ENCODE measurements around the gene NNT.

NNT gene

DNA sequence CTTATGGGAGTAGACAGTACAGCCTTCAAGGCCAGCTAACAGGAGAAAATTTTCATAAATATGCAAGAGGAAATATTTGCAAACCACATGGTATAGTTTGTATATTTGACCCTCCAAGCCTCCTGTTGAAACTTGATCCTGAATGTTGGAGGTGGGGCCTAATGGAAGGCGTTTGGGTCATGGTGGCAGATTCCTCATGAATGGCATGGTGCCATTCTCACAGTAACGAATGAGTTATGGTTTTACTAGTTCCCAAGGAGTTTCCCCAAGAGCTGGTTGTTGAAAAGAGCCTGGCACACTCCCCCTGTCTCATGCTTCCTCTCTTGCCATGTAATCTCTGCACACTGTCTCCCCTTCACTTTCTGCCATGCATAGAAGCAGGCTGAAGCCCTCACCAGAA is 42.9 kb upstream of the NNT start:
- H3K27me3 ChIP-seq (ENCODE audit: insufficient read depth, low read length, poor library complexity, severe bottlenecking), result no peaks in the 10 kb centered on the region
- no peak overlapping the region for H3K9ac ChIP-seq (ENCODE audit: low read depth, low read length, poor library complexity, severe bottlenecking)
- peaks cover 13% of the 10 kb centered on the region for H3K79me2 ChIP-seq (ENCODE audit: insufficient read depth, low read length)
- no peaks in the 10 kb centered on the region for H3K36me3 ChIP-seq (ENCODE audit: insufficient read depth, low read length)
- H3K9me2 ChIP-seq (replicated peaks; ENCODE audit: low read depth, low read length), result no peaks in the 10 kb centered on the region
- H3K4me2 ChIP-seq (ENCODE audit: low read depth, low read length, poor library complexity, severe bottlenecking), result no peak overlapping the region
- no peak overlapping the region for H3K4me3 ChIP-seq (ENCODE audit: low read length, poor library complexity, severe bottlenecking)
- no peaks in the 10 kb centered on the region for H3K9me3 ChIP-seq (ENCODE audit: insufficient read depth, low read depth, low read length)
- H3K4me1 ChIP-seq (ENCODE audit: insufficient read depth, low read length, poor library complexity, severe bottlenecking), result peaks cover 15% of the 10 kb centered on the region
- peaks cover 5% of the 10 kb centered on the region for H4K20me1 ChIP-seq (ENCODE audit: insufficient read depth, low read length, poor library complexity, severe bottlenecking)
- no peak overlapping the region for H2AFZ ChIP-seq (ENCODE audit: low read length)
- TF ChIP-seq, protein P1, sequence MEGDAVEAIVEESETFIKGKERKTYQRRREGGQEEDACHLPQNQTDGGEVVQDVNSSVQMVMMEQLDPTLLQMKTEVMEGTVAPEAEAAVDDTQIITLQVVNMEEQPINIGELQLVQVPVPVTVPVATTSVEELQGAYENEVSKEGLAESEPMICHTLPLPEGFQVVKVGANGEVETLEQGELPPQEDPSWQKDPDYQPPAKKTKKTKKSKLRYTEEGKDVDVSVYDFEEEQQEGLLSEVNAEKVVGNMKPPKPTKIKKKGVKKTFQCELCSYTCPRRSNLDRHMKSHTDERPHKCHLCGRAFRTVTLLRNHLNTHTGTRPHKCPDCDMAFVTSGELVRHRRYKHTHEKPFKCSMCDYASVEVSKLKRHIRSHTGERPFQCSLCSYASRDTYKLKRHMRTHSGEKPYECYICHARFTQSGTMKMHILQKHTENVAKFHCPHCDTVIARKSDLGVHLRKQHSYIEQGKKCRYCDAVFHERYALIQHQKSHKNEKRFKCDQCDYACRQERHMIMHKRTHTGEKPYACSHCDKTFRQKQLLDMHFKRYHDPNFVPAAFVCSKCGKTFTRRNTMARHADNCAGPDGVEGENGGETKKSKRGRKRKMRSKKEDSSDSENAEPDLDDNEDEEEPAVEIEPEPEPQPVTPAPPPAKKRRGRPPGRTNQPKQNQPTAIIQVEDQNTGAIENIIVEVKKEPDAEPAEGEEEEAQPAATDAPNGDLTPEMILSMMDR (conservative IDR thresholded peaks at IDR 0.05; ENCODE audit: low read length), result no peak
- TF ChIP-seq EZH2phosphoT487 (IDR thresholded peaks at IDR 0.05; ENCODE audit: borderline replicate concordance), result no peak
- H3F3A ChIP-seq (ENCODE audit: low read depth), result no peaks in the 10 kb centered on the region

DNA sequence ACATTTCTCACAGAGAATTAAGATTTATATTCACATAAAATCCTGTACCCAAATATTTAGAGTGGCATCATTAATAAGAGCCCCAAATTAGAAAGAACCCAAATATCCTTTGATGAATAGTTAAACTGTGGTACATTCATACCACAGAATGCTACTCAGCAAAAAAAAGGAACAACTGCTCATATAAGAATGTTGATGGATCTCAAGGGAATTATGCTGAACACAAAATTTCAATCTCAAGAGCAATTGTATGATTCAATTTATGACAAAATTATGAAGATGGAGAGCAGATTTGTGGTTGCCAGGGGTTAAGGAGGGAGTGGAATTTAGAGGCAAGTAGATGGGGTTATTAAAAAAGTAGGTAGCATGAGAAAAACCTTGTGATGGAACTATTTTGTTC is 41.6 kb upstream of the NNT start:
- Histone ChIP-seq H3K4me2 (ENCODE audit: low read depth, low read length, poor library complexity, severe bottlenecking) (no peak overlapping the region), H3K79me2 (ENCODE audit: insufficient read depth, low read length) (peaks cover 1% of the 10 kb centered on the region; the same call in 1 of the 2 replicates), H3K9me3 (ENCODE audit: insufficient read depth, low read depth, low read length) (no peaks in the 10 kb centered on the region), H3K36me3 (ENCODE audit: insufficient read depth, low read length) (no peaks in the 10 kb centered on the region), H3F3A (ENCODE audit: low read depth) (no peaks in the 10 kb centered on the region), H3K4me3 (ENCODE audit: low read length, poor library complexity, severe bottlenecking) (no peak overlapping the region), H3K9ac (ENCODE audit: low read depth, low read length, poor library complexity, severe bottlenecking) (no peak overlapping the region), H3K4me1 (ENCODE audit: insufficient read depth, low read length, poor library complexity, severe bottlenecking) (peaks cover 9% of the 10 kb centered on the region), H3K9me2 (replicated peaks; ENCODE audit: low read depth, low read length) (no peaks in the 10 kb centered on the region), H4K20me1 (ENCODE audit: insufficient read depth, low read length, poor library complexity, severe bottlenecking) (no peaks in the 10 kb centered on the region), H2AFZ (ENCODE audit: low read length) (no peak overlapping the region), H3K27me3 (ENCODE audit: insufficient read depth, low read length, poor library complexity, severe bottlenecking) (no peaks in the 10 kb centered on the region)
- no peak for TF ChIP-seq EZH2phosphoT487 (IDR thresholded peaks at IDR 0.05; ENCODE audit: borderline replicate concordance)
- TF ChIP-seq, protein P1 (conservative IDR thresholded peaks at IDR 0.05; ENCODE audit: low read length), result no peak

DNA sequence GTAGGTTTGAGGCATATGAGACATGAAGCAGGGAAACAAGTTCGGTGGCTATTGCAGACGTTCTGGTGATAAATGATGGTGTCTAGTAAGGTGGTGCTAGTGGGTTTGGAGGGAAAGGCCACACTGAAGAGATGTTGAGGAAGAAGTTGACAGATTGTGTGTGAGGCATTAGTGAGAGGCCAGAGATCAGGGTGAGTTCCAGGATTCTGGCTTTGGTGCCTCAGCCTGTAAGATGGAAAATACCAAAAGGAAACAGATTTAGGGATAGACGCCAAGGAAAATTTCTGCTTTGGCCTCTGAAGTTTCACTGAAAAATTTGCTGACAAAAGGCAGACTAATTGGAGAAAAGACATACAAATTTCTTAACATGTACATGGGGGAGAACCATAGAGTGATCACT is 39.7 kb upstream of the NNT start:
- no peak overlapping the region for H3K4me2 ChIP-seq (ENCODE audit: low read depth, low read length, poor library complexity, severe bottlenecking)
- TF ChIP-seq EZH2phosphoT487 (IDR thresholded peaks at IDR 0.05; ENCODE audit: borderline replicate concordance), result no peak
- TF ChIP-seq, protein P1 (conservative IDR thresholded peaks at IDR 0.05; ENCODE audit: low read length), result no peak
- H2AFZ ChIP-seq (ENCODE audit: low read length), result no peak overlapping the region
- no peak overlapping the region for H3K9ac ChIP-seq (ENCODE audit: low read depth, low read length, poor library complexity, severe bottlenecking)
- peaks cover 2% of the 10 kb centered on the region for H3K4me1 ChIP-seq (ENCODE audit: insufficient read depth, low read length, poor library complexity, severe bottlenecking)
- no peaks in the 10 kb centered on the region for H3K36me3 ChIP-seq (ENCODE audit: insufficient read depth, low read length)
- no peak overlapping the region for H3K4me3 ChIP-seq (ENCODE audit: low read length, poor library complexity, severe bottlenecking)
- no peaks in the 10 kb centered on the region for H3K27me3 ChIP-seq (ENCODE audit: insufficient read depth, low read length, poor library complexity, severe bottlenecking)
- H3K9me3 ChIP-seq (ENCODE audit: insufficient read depth, low read depth, low read length), result no peaks in the 10 kb centered on the region
- H3K79me2 ChIP-seq (ENCODE audit: insufficient read depth, low read length), result no peaks in the 10 kb centered on the region
- H4K20me1 ChIP-seq (ENCODE audit: insufficient read depth, low read length, poor library complexity, severe bottlenecking), result no peaks in the 10 kb centered on the region
- no peaks in the 10 kb centered on the region for H3K9me2 ChIP-seq (replicated peaks; ENCODE audit: low read depth, low read length)
- H3F3A ChIP-seq (ENCODE audit: low read depth), result no peaks in the 10 kb centered on the region

Data from Loucy (cell line).